Activated CD8-positive, alpha-beta memory T cell treated with anti-CD3 and anti-CD28 coated beads, Interleukin-2, amount 50 U/mL, for 1 hour (primary cell): Measurements from ENCODE around the gene DRP2.
"Not testable (repeated sequence)": the region's sequence is repeated elsewhere in the genome, so short reads cannot be mapped to it uniquely, and the experiment has no call there.

ENCODE experiments used
- DNase-seq: peaks from one replicate; pipeline ENCODE4 v3.0.0-alpha.2; 2020; ENCODE audit errors: extremely low read depth

Gene DRP2

DNA sequence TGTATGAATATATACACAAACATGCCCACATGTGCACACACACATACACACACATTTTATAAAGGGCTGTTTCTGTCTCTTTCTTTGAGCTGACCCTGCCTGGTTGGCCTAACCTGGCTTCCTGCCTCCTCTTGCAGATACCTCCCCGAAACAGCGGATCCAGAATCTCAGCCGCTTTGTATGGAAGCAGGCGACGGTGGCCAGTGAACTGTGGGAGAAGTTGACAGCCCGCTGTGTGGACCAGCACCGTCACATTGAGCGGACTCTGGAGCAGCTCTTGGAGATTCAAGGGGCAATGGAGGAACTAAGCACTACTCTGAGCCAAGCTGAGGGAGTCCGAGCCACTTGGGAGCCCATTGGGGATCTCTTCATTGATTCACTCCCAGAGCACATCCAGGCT is 21.9 kb downstream of the DRP2 start:
- DNase-seq, result no peak

DNA sequence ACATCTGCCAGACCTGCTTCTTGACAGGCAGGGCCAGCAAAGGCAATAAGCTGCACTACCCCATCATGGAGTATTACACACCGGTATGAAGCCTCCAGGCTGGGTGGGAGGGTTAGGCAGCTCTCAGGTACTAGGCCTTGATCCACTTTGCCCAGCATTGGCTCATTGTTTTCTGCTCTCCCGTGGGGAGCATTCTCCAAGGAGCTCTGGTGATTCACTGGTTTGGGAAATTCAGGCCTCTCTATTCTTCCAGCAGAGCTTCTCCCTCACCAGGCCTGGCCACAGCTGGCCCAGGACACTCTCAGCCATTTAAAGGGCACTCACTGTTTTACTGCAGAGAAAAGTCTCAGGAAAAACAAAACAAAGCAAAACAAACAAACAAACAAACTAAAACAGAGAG is 33.0 kb downstream of the DRP2 start:
- DNase-seq, result no peak

DNA sequence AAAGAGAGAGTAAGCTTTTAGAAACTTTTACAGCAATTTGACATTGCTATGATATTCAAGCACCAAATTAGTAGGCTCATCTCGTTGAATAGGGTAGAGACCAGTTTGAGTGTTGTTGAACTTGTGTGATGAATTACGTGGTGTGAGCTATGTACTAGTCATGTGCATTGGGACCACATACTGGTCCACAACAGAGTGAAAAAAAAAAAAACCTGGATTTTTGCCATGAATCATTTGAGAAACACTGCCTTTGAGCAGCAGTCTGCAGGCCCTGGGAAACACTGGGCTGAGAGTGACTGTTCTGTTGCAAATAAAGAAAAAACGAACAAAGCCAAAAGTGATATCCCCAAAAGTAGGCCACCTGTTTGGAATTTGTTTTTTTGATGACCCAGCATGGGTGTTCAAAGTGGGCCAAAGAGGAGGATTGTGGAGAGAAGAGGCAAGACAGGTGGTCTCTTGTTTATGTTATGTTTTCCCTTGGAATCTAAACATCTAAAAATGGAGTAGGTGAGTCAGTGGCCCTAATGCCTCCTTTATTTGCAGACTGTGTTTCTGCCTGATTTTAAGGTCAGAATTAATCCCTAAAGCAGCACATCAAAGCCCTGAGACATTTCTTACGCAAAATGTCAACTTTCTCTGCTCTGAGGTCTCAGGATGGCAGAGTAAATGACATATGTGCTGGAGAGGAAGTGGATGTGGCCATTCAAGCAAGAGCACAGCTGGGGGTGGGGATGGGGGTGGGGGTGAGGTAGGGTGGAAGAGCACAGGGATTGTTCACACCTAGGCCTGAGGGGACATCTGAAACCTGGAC is 38.1 kb downstream of the DRP2 start:
- no peak for DNase-seq

GRCh38 chrX:101258259-101258581 is 38.6 kb downstream of the DRP2 start:
- DNase-seq, result no peak

DNA sequence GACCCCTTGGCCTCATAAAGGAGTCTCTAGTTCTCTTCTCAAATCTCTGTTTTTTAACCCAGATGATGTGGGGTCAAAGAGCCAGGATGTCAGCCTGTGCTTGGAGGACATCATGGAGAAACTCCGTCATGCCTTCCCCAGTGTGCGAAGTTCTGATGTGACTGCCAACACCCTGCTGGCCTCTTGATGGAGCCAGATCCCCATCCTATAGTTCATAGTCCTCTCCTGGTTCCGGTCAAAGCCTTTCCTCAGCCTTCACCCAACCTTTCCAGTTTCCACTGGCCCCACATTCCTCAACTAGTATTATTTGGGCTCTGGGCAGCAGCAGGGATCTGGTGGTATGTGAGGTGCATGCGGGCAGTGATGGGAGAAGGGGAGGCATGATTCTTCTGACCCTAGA is 40.8 kb downstream of the DRP2 start:
- DNase-seq, result no peak

GRCh38 chrX:101262590-101262989 is 43.0 kb downstream of the DRP2 start:
- DNase-seq, result no peak

GRCh38 chrX:101263766-101264165 is 44.2 kb downstream of the DRP2 start:
- DNase-seq, result no peak

- DNase-seq, result no peak
These were observed 46.4 kb downstream of the DRP2 start for GRCh38 chrX:101265869-101266428.

DNA sequence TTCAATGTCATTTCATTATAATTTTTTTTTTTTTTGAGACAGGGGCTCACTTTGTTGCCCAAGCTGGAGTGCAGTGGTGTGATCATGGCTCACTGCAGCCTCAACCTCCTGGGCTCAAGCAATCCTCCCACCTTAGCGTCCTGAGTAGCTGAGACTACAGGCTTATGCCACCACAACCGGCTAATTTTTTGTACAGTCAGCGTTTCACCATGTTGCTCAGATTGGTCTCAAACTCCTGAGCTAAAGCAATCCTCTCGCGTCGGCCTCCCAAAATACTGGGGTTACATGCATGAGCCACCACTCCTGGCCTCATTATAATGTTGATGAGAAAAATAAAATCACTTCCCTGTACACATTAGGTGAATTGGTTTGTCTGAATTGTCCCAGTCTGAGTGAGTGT is 54.6 kb downstream of the DRP2 start:
- no peak for DNase-seq

- DNase-seq, result no peak
These were observed 56.7 kb downstream of the DRP2 start for GRCh38 chrX:101276238-101276637.

DNA sequence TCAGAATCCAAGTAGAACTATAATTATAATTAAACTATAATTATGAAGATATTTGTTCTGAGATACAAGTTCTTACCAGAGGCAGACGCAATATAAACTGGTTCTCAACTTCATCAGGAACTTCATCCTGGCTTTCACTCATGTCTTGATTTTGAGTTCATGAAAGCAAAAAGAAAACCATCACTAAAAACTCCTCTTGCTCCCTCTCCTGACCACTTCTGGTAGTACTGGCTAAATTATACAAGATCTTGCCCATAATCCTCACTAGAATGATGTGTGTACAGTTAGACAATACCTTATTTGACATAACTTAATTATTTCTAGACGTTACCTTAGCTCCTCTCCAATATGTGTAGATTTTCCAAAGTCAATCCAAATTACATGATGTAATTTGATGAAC is 67.8 kb downstream of the DRP2 start:
- DNase-seq, result no peak

DNA sequence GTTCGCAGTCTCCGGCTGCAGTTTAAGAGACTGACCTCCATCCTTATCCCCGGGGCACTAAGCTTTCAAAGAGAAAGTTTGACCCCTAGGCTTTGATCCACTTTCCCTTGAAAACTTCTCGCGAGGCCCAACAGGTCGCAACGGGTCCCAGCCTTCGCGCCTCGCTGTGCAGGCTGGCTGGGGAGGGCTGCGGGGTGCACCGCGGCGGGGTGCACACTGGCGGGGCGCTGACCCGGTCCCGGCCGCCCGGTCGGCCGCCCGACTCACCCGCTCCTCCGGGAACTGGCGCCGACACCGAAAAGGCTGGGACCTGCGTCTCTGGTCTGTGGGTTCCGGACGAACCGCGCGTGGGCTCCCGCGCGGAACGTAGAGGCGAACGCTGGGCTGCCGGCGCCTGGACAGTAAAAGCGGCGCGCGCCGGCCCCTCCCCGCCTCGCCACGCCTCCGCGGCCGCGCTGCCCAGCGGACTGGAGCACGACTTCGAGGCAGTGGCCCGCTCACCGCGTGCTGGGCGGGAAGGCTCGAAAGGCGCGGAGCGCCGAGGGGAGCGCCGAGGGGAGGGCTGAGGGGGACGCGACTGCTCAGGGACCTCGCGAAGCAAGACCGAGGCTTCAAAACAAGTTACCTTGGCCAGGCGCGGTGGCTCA is 71.5 kb downstream of the DRP2 start, which contains the start of gene TAF7L:
TAF7L (minus strand) TSS at position 378 of the 647 bp plus-strand sequence. CDS start 3,791 bp downstream, outside the sequence.
- no peak for DNase-seq

DNA sequence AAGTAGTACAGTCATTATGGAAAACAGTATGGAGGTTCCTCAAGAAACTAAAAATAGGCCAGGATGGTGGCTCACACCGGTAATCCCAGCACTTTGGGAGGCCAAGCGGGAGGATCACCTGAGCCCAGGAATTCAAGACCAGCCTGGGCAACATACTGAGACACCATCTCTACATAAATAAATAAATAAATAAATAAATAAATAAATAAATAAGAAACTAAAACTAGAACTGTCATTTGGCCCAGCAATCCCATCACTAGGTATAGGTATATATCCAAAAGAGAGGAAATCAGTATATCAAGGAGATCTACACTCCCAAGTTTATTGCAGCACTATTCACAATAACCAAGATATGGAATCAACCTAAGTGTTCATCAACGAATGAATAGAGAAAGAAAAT is 76.0 kb downstream of the DRP2 start:
- not testable (repeated sequence) for DNase-seq

GRCh38 chrX:101303790-101304189 is 84.2 kb downstream of the DRP2 start:
- DNase-seq, result no peak
